Karpas-422 (cell line): Measurements from ENCODE around the gene MPZL2. TPM values are rescaled to one million over a fixed set of nuclear protein-coding genes. Genes with fewer than 3 reads are reported as not detected.

ENCODE experiments used
- DNase-seq: peaks from one replicate; pipeline ENCODE4 v3.0.0-alpha.2; 2015
- H2AFZ ChIP-seq: fragments of 200-600 bp; sonication (generic); 2 replicates; pipeline ENCODE4 v1.6.1; 2014; ENCODE audit warnings: antibody characterized with exemption, low read length, mixed read lengths
- H3K27ac ChIP-seq: fragments of 200-600 bp; sonication (generic); 2 replicates; pipeline ENCODE4 v1.5.1; 2014; ENCODE audit warnings: mild to moderate bottlenecking, low read length, moderate library complexity
- H3K27me3 ChIP-seq: fragments of 200-600 bp; sonication (generic); 2 replicates; pipeline ENCODE4 v1.6.1; 2014; ENCODE audit warnings: low read length, mixed read lengths
- H3K36me3 ChIP-seq: fragments of 200-600 bp; sonication (generic); 2 replicates; pipeline ENCODE4 v1.6.1; 2014; ENCODE audit warnings: low read length, mixed read lengths; ENCODE audit not compliant: insufficient read depth
- H3K4me1 ChIP-seq: fragments of 200-600 bp; sonication (generic); 2 replicates; pipeline ENCODE4 v1.6.1; 2014; ENCODE audit warnings: mild to moderate bottlenecking, low read length, mixed read lengths
- H3K4me2 ChIP-seq: fragments of 200-600 bp; sonication (generic); 2 replicates; pipeline ENCODE4 v1.6.1; 2014; ENCODE audit warnings: low read length, low read depth, mild to moderate bottlenecking; ENCODE audit not compliant: poor library complexity, severe bottlenecking
- H3K4me3 ChIP-seq: fragments of 200-600 bp; sonication (generic); 2 replicates; pipeline ENCODE4 v1.5.1; 2014; ENCODE audit warnings: mild to moderate bottlenecking, antibody characterized with exemption, low read length, mixed read lengths
- H3K79me2 ChIP-seq: fragments of 200-600 bp; sonication (generic); 2 replicates; pipeline ENCODE4 v1.6.1; 2014; ENCODE audit warnings: mild to moderate bottlenecking, low read length, mixed read lengths
- H3K9ac ChIP-seq: fragments of 200-600 bp; sonication (generic); 2 replicates; pipeline ENCODE4 v1.6.0; 2014; ENCODE audit warnings: low read length
- H3K9me2 ChIP-seq: fragments of 200-600 bp; sonication (generic), shearing (Covaris generic); replicated peaks from 2 replicates; pipeline ENCODE4 v1.6.0; 2014; ENCODE audit warnings: mild to moderate bottlenecking, low read length, moderate library complexity; ENCODE audit not compliant: insufficient read depth
- H3K9me3 ChIP-seq: fragments of 300-700, 200-600 bp; sonication (generic); 2 replicates; pipeline ENCODE4 v1.6.1; 2014; ENCODE audit warnings: low read length, mixed read lengths
- H4K20me1 ChIP-seq: fragments of 200-600 bp; sonication (generic); 2 replicates; pipeline ENCODE4 v1.6.1; 2014; ENCODE audit warnings: mild to moderate bottlenecking, antibody characterized with exemption, low read length, low read depth; ENCODE audit not compliant: insufficient read depth
- total RNA-seq: library from RNA; depleted of rRNA; stranded (reverse); fragments of >200 nt; shearing (Covaris generic); gene quantifications from 2 replicates; pipeline ENCODE4 v1.2.3, GENCODE V29; 2014; ENCODE audit warnings: low replicate concordance

Gene MPZL2
- total RNA-seq, 1 experiment from 2014 or later = not detected

DNA sequence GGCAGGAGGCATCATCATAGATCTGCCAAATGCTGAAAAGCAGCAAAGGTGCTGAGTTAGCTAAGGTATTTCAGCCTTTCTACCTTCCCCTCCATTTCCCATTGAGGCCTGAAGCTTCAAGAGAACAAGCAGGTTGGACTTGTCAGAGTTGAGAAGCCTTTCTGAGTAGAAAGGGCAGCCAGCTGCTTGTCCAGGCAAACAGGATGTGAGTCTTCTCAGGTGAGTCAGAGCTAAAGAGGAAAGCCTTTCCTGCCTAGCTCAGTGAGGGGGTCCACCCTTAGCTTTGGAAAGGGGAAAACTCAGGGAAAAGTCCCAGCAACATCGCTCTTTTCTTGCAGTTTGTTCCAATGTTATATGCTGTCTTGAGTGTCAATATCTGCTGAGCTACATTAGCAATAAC, 13.2 kb upstream of the MPZL2 start:
- Histone ChIP-seq H3K9me3 (no peaks in the 10 kb centered on the region), H3K36me3 (no peaks in the 10 kb centered on the region), H4K20me1 (no peaks in the 10 kb centered on the region), H3K27me3 (no peaks in the 10 kb centered on the region), H3K9me2 (no peaks in the 10 kb centered on the region), H2AFZ (no peak overlapping the region), H3K27ac (no peak overlapping the region), H3K4me1 (no peaks in the 10 kb centered on the region), H3K4me2 (no peak overlapping the region), H3K79me2 (no peaks in the 10 kb centered on the region), H3K9ac (no peak overlapping the region), H3K4me3 (no peak overlapping the region)
- DNase-seq = no peak

- H3K4me1 ChIP-seq = no peaks in the 10 kb centered on the region
- H3K36me3 ChIP-seq = no peaks in the 10 kb centered on the region
- H2AFZ ChIP-seq = no peak overlapping the region
- H3K9me2 ChIP-seq = no peaks in the 10 kb centered on the region
- H3K9ac ChIP-seq = no peak overlapping the region
- no peaks in the 10 kb centered on the region for H4K20me1 ChIP-seq
- H3K27ac ChIP-seq = no peak overlapping the region
- H3K27me3 ChIP-seq = no peaks in the 10 kb centered on the region
- H3K9me3 ChIP-seq = no peaks in the 10 kb centered on the region
- no peak overlapping the region for H3K4me3 ChIP-seq
- DNase-seq = no peak
- H3K79me2 ChIP-seq = no peaks in the 10 kb centered on the region
- no peak overlapping the region for H3K4me2 ChIP-seq
Observed at GRCh38 chr11:118276422-118276821, 12.3 kb upstream of the MPZL2 start.

DNA sequence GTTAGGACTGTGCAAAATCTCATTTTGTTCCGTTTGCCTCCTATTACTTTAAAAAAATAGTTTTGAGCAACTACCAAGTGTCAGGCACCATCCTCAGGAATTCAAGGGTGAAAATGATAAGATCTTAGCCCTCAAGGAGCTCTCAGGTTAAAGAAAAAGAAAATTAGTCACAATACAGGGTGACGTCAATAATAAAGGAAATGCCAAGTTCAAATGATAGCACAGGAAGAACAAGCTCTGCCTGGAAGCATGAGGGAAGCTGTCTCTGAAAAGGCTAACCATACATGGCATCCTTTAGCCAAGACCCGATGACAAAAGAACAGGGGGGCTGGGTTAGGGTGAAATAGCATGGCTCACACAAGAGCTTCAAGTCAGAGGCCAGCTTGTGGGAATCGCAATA, 11.1 kb upstream of the MPZL2 start:
- H3K4me2 ChIP-seq = no peak overlapping the region
- no peak for DNase-seq
- no peaks in the 10 kb centered on the region for H4K20me1 ChIP-seq
- H3K9ac ChIP-seq = no peak overlapping the region
- H2AFZ ChIP-seq = no peak overlapping the region
- no peaks in the 10 kb centered on the region for H3K9me3 ChIP-seq
- H3K27me3 ChIP-seq = no peaks in the 10 kb centered on the region
- no peaks in the 10 kb centered on the region for H3K4me1 ChIP-seq
- H3K79me2 ChIP-seq = no peaks in the 10 kb centered on the region
- no peaks in the 10 kb centered on the region for H3K36me3 ChIP-seq
- no peaks in the 10 kb centered on the region for H3K9me2 ChIP-seq
- no peak overlapping the region for H3K4me3 ChIP-seq
- H3K27ac ChIP-seq = no peak overlapping the region

GRCh38 chr11:118274186-118274585, 10.1 kb upstream of the MPZL2 start:
- Histone ChIP-seq H2AFZ (no peak overlapping the region), H4K20me1 (no peaks in the 10 kb centered on the region), H3K4me2 (no peak overlapping the region), H3K4me1 (no peaks in the 10 kb centered on the region), H3K4me3 (no peak overlapping the region), H3K9ac (no peak overlapping the region), H3K27me3 (no peaks in the 10 kb centered on the region), H3K9me2 (no peaks in the 10 kb centered on the region), H3K9me3 (no peaks in the 10 kb centered on the region), H3K36me3 (no peaks in the 10 kb centered on the region), H3K79me2 (no peaks in the 10 kb centered on the region), H3K27ac (no peak overlapping the region)
- DNase-seq = no peak

DNA sequence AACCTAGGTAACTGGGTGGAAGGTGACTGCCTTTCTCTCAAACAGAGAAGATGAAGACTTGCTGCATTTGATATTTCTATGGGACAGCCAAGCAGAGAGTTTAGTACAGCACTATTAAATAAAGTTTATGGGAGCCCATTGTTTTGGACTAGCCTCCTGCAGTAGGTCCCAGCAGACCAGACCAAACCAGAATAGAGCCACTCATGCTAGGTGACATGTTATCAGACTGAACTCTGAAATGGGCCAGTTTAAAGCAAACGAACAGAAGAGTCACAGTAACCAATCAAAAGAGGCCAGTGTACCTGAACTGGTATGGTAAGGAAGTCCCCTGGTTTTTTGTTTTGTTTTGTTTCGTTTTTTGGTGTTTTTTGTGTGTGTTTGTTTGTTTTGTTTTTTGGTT, 7.9 kb upstream of the MPZL2 start:
- H3K4me2 ChIP-seq = no peak overlapping the region
- no peak overlapping the region for H3K27ac ChIP-seq
- H4K20me1 ChIP-seq = no peaks in the 10 kb centered on the region

DNA sequence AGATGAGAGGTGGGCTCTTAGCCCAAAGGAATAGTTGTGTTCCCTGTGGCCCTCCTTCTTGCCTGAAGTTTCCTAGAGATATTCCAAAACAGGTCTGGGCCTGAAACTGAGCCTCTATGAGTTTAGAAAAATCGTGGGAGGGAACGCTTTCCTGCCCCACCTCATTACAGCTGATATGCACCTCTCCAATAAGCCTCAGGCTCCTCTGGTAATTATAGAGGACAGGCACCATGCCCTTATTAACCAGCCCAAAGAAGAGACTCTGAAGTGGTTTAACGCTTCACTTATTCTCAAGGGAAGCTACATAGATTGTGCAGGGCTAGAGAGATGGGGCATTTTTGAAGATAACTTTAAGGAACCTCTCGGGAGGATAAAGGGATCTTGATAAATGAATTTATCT, 3.4 kb upstream of the MPZL2 start:
- Histone ChIP-seq H3K4me1 (peaks cover 14% of the 10 kb centered on the region), H3K27ac (no peak overlapping the region), H2AFZ (no peak overlapping the region), H3K27me3 (no peaks in the 10 kb centered on the region), H3K4me2 (no peak overlapping the region), H3K9ac (no peak overlapping the region), H3K4me3 (no peak overlapping the region), H3K79me2 (no peaks in the 10 kb centered on the region), H3K36me3 (no peaks in the 10 kb centered on the region), H4K20me1 (no peaks in the 10 kb centered on the region), H3K9me2 (no peaks in the 10 kb centered on the region), H3K9me3 (no peaks in the 10 kb centered on the region)
- DNase-seq = no peak

More for the DNA sequence above, 7.9 kb upstream of the MPZL2 start:
- no peak overlapping the region for H3K4me3 ChIP-seq
- H3K9ac ChIP-seq = no peak overlapping the region
- no peaks in the 10 kb centered on the region for H3K27me3 ChIP-seq
- no peaks in the 10 kb centered on the region for H3K9me3 ChIP-seq
- H3K9me2 ChIP-seq = no peaks in the 10 kb centered on the region
- H2AFZ ChIP-seq = no peak overlapping the region
- peaks cover 5% of the 10 kb centered on the region; the same call in 1 of the 2 replicates for H3K4me1 ChIP-seq
- H3K36me3 ChIP-seq = no peaks in the 10 kb centered on the region
- no peaks in the 10 kb centered on the region for H3K79me2 ChIP-seq
- DNase-seq = no peak

GRCh38 chr11:118265954-118266353, 1.9 kb upstream of the MPZL2 start:
- Histone ChIP-seq H3K9me2 (no peaks in the 10 kb centered on the region), H2AFZ (no peak overlapping the region; the same call in 1 of the 2 replicates), H3K27me3 (no peaks in the 10 kb centered on the region), H3K9me3 (no peaks in the 10 kb centered on the region), H3K4me1 (peaks cover 14% of the 10 kb centered on the region), H3K9ac (no peak overlapping the region), H3K79me2 (no peaks in the 10 kb centered on the region), H3K27ac (no peak overlapping the region), H4K20me1 (no peaks in the 10 kb centered on the region), H3K4me2 (no peak overlapping the region), H3K4me3 (no peak overlapping the region), H3K36me3 (no peaks in the 10 kb centered on the region)
- no peak for DNase-seq

- H3K79me2 ChIP-seq = no peaks in the 10 kb centered on the region
- no peak overlapping the region for H3K27ac ChIP-seq
- no peaks in the 10 kb centered on the region for H4K20me1 ChIP-seq
- no peaks in the 10 kb centered on the region for H3K27me3 ChIP-seq
- no peak overlapping the region for H3K9ac ChIP-seq
- H3K9me2 ChIP-seq = no peaks in the 10 kb centered on the region
- DNase-seq = no peak
- no peak overlapping the region for H3K4me2 ChIP-seq
- no peak overlapping the region for H3K4me3 ChIP-seq
- no peaks in the 10 kb centered on the region for H3K36me3 ChIP-seq
- H3K9me3 ChIP-seq = no peaks in the 10 kb centered on the region
- peaks cover 14% of the 10 kb centered on the region for H3K4me1 ChIP-seq
- no peak overlapping the region for H2AFZ ChIP-seq
Observed at GRCh38 chr11:118264569-118265465, 720 bp upstream of the MPZL2 start.
